Spleen (tissue), 7 donors: ENCODE measurements around the gene CHRNA9.

Source experiments
- CTCF ChIP-seq, 11 experiments: fragments of 200-600 bp in 7 of 11; fragments of 450-650 bp in 4 of 11; sonication (generic) in 4 of 11; IDR thresholded peaks in 8 of 11; conservative IDR thresholded peaks in 3 of 11; 1 replicate in 7 of 11; 2 replicates in 4 of 11; pipeline versions ENCODE4 v1.4.0 to v1.8.0; 2016 to 2021; ENCODE audit warnings: antibody characterized with exemption in 11 of 11, inconsistent platforms in 4 of 11, mild to moderate bottlenecking in 1 of 11
- POLR2AphosphoS5 ChIP-seq, 3 donors: sonication (generic); formaldehyde crosslinking; IDR thresholded peaks; one replicate each; pipeline ENCODE4 v1.5.1; 2017; ENCODE audit warnings: antibody characterized with exemption in 3 of 3
- donor health status: DM: no; HTN: no; CAD: no; lungs with moderate emphysema.
- donor health status: DM: no; HTN: no; CAD: no.
- donor health status: DM: no; HTN: no; CAD: no.

- no peak for TF ChIP-seq CTCF (IDR thresholded peaks at IDR 0.05 in 8 of 11, conservative IDR thresholded peaks at IDR 0.05 in 3 of 11)
- no peak for TF ChIP-seq POLR2AphosphoS5 (IDR thresholded peaks at IDR 0.05)
Measured at GRCh38 chr4:40363382-40363920, 28.3 kb downstream of the CHRNA9 start.
